Spleen (tissue), 11 donors: ENCODE data around the gene ARHGAP25. TPM values are rescaled to one million over a fixed set of nuclear protein-coding genes. Genes with fewer than 3 reads are reported as not detected.
A peak's percentile ranks its signal among the peaks of the same experiment; 100 is the strongest.

Experiments used
- DNase-seq: peaks from one replicate; pipeline ENCODE4 v3.0.0-alpha.2; 2020
- H3K27ac ChIP-seq, 8 donors: fragments of 200-600 bp; sonication (generic) in 7 of 8; 1 replicate in 4 of 8; 2 replicates in 4 of 8; pipeline versions ENCODE4 v1.5.0 to v1.8.0; 2016 to 2021; ENCODE audit warnings: inconsistent platforms in 4 of 8, mild to moderate bottlenecking in 4 of 8, moderate library complexity in 1 of 8
- H3K27me3 ChIP-seq, 7 donors: fragments of 200-600 bp; sonication (generic) in 6 of 7; replicated peaks in 1 of 7; 1 replicate in 4 of 7; 2 replicates in 3 of 7; pipeline versions ENCODE4 v1.5.0 to v1.8.0; 2016 to 2021; ENCODE audit warnings: inconsistent platforms in 3 of 7, mild to moderate bottlenecking in 1 of 7
- H3K36me3 ChIP-seq, 6 donors: fragments of 200-600 bp; sonication (generic) in 5 of 6; 1 replicate in 4 of 6; 2 replicates in 2 of 6; pipeline versions ENCODE4 v1.5.0 to v1.8.0; 2016 to 2021; ENCODE audit warnings: inconsistent platforms in 2 of 6
- H3K4me1 ChIP-seq, 6 donors: fragments of 200-600 bp; sonication (generic) in 5 of 6; 1 replicate in 3 of 6; 2 replicates in 3 of 6; pipeline versions ENCODE4 v1.5.0 to v1.8.0; 2016 to 2021; ENCODE audit warnings: inconsistent platforms in 3 of 6
- H3K4me3 ChIP-seq, 8 donors: fragments of 200-600 bp; sonication (generic) in 7 of 8; 1 replicate in 4 of 8; 2 replicates in 4 of 8; pipeline versions ENCODE4 v1.5.0 to v1.8.0; 2016 to 2021; ENCODE audit warnings: inconsistent platforms in 4 of 8, mild to moderate bottlenecking in 4 of 8, moderate library complexity in 2 of 8
- H3K9me3 ChIP-seq, 8 donors: fragments of 200-600 bp; sonication (generic) in 7 of 8; 1 replicate in 4 of 8; 2 replicates in 4 of 8; pipeline versions ENCODE4 v1.5.0 to v1.8.0; 2016 to 2021; ENCODE audit warnings: inconsistent platforms in 4 of 8
- CTCF ChIP-seq, 11 experiments: fragments of 200-600 bp in 7 of 11; fragments of 450-650 bp in 4 of 11; sonication (generic) in 4 of 11; IDR thresholded peaks in 8 of 11; conservative IDR thresholded peaks in 3 of 11; 1 replicate in 7 of 11; 2 replicates in 4 of 11; pipeline versions ENCODE4 v1.4.0 to v1.8.0; 2016 to 2021; ENCODE audit warnings: antibody characterized with exemption in 11 of 11, inconsistent platforms in 4 of 11, mild to moderate bottlenecking in 1 of 11
- POLR2A ChIP-seq, 3 donors: fragments of 450-650 bp; IDR thresholded peaks; one replicate each; pipeline ENCODE4 v1.5.1; 2017; ENCODE audit warnings: antibody characterized with exemption in 3 of 3, mild to moderate bottlenecking in 1 of 3
- POLR2AphosphoS5 ChIP-seq, 3 donors: sonication (generic); formaldehyde crosslinking; IDR thresholded peaks; one replicate each; pipeline ENCODE4 v1.5.1; 2017; ENCODE audit warnings: antibody characterized with exemption in 3 of 3
- whole genome bisulfite sequencing, 5 donors: extraction: QIAGEN DNeasy Blood & Tissue Kit in 3 of 5; methylation state at CpG; one replicate each; pipeline versions ENCODE4 v1.1.5 to v1.1.7; 2013 to 2018; 5-methylcytosine and 5-hydroxymethylcytosine counted together
- intact Hi-C: fragments of 100-400 bp; cut with DNase I; formaldehyde crosslinking; loops from one replicate; pipeline ENCODE4 v1.15.0; 2023; ENCODE audit warnings: low total_unique reads
- polyA plus RNA-seq, 3 donors: library from polyadenylated mRNA; stranded (reverse); fragments of 200-250 nt; gene quantifications; one replicate each; pipeline ENCODE4 v1.2.1, GENCODE V29; 2013
- total RNA-seq, 7 donors: library from RNA; depleted of rRNA in 3 of 7; stranded (reverse); fragments of >200 nt in 3 of 7; fragmentation: NEBNext Ultra II Directional in 4 of 7; extraction: Animal tissue kit (Norgen Biotek cat#: 25700) in 4 of 7; gene quantifications; one replicate each; pipeline versions ENCODE4 v1.1.0 to v1.2.1, GENCODE V29; 2016 to 2021
- donor health status: healthy with polysubstance abuse.
- donor health status: DM: no; HTN: no; CAD: no; lungs with moderate emphysema.
- donor health status: DM: no; HTN: no; CAD: no.
- donor health status: Bipolar disorder and iron deficiency.
- donor health status: healthy.
- donor health status: DM: no; HTN: no; CAD: no.
- donor health status: DM: yes; HTN: yes; CAD: no.

ARHGAP25 gene
- total and polyA plus RNA-seq, 10 donors = 72.0 to 173 (median 130) TPM

- peaks cover 3 to 100% (median 83%) of the 10 kb centered on the region in 6 donors for H3K36me3 ChIP-seq
- no peaks in the 10 kb centered on the region for H3K9me3 ChIP-seq
- H3K4me3 ChIP-seq = no peak overlapping the region
- intact Hi-C loops = no loop called here
- peak in 1 of 3 donors; percentile 12 for TF ChIP-seq POLR2AphosphoS5 (IDR thresholded peaks at IDR 0.05)
- TF ChIP-seq POLR2A (IDR thresholded peaks at IDR 0.05) = no peak
- no peaks in the 10 kb centered on the region for H3K27me3 ChIP-seq
- peak overlapping the region; percentile 33 to 98 (median 66) for H3K27ac ChIP-seq
- peaks cover 26 to 79% (median 62%) of the 10 kb centered on the region in 6 donors for H3K4me1 ChIP-seq
- WGBS, 5 donors = 51 to 61% (median 56%) methylated on average over 2 of the region's 2 CpGs
- DNase-seq = no peak
Observed at GRCh38 chr2:68809324-68810240, 75.0 kb downstream of the ARHGAP25 start.

- Histone ChIP-seq H3K4me3 (no peak overlapping the region), H3K4me1 (peaks cover 26 to 64% (median 55%) of the 10 kb centered on the region in 6 donors), H3K27ac (peak overlapping the region; percentile 31 to 98 (median 70)), H3K36me3 (peaks cover 3 to 100% (median 83%) of the 10 kb centered on the region in 6 donors), H3K9me3 (no peaks in the 10 kb centered on the region), H3K27me3 (no peaks in the 10 kb centered on the region)
- TF ChIP-seq POLR2AphosphoS5 (IDR thresholded peaks at IDR 0.05) (peak in 1 of 3 donors; percentile 52), CTCF (IDR thresholded peaks at IDR 0.05 in 8 of 11, conservative IDR thresholded peaks at IDR 0.05 in 3 of 11) (no peak)
- 40 to 56% (median 51%) methylated on average over 2 of the region's 2 CpGs for WGBS, 5 donors
- intact Hi-C loops = no loop called here
- DNase-seq = no peak
Observed at GRCh38 chr2:68811364-68811763, 76.8 kb downstream of the ARHGAP25 start.

GRCh38 chr2:68812251-68812650 is 77.6 kb downstream of the ARHGAP25 start:
- no peak overlapping the region for H3K4me3 ChIP-seq
- 57 to 70% (median 62%) methylated on average over 6 of the region's 6 CpGs for WGBS, 5 donors
- TF ChIP-seq POLR2A (IDR thresholded peaks at IDR 0.05) (no peak), POLR2AphosphoS5 (IDR thresholded peaks at IDR 0.05) (peak in 1 of 3 donors; percentile 32), CTCF (IDR thresholded peaks at IDR 0.05 in 8 of 11, conservative IDR thresholded peaks at IDR 0.05 in 3 of 11) (no peak)
- peaks cover 5 to 100% (median 82%) of the 10 kb centered on the region in 6 donors for H3K36me3 ChIP-seq
- DNase-seq = no peak
- peaks cover 23 to 59% (median 51%) of the 10 kb centered on the region in 6 donors for H3K4me1 ChIP-seq
- H3K27me3 ChIP-seq = no peaks in the 10 kb centered on the region
- H3K9me3 ChIP-seq = no peaks in the 10 kb centered on the region
- peak overlapping the region in 4 of 8 donors; percentile 70 to 98 (median 79) for H3K27ac ChIP-seq
- intact Hi-C loops = no loop called here

- TF ChIP-seq CTCF (IDR thresholded peaks at IDR 0.05 in 8 of 11, conservative IDR thresholded peaks at IDR 0.05 in 3 of 11) = no peak
- TF ChIP-seq POLR2A (IDR thresholded peaks at IDR 0.05) = no peak
- TF ChIP-seq POLR2AphosphoS5 (IDR thresholded peaks at IDR 0.05) = no peak
- H3K4me3 ChIP-seq = no peak overlapping the region
- H3K9me3 ChIP-seq = no peaks in the 10 kb centered on the region
- H3K27ac ChIP-seq = peak overlapping the region in 3 of 8 donors; percentile 20 to 87 (median 30)
- WGBS, 5 donors = 95 to 97% (median 95%) methylated on average over 3 of the region's 3 CpGs
- intact Hi-C loops = no loop called here
- no peaks in the 10 kb centered on the region for H3K27me3 ChIP-seq
- H3K4me1 ChIP-seq = peaks cover 12 to 53% (median 41%) of the 10 kb centered on the region in 6 donors
- peaks cover 9 to 100% (median 87%) of the 10 kb centered on the region in 6 donors for H3K36me3 ChIP-seq
- no peak for DNase-seq
Observed at GRCh38 chr2:68813596-68813995, 79.0 kb downstream of the ARHGAP25 start.
